Fibroblast of peridontal ligament (primary cell): ENCODE data around the gene CARD19.

Experiments used
- DNase-seq: peaks from one replicate; pipeline ENCODE4 v3.0.0-alpha.2; 2010; ENCODE audit errors: extremely low read depth

Gene CARD19

GRCh38 chr9:93096131-93096802 lies at the start of gene CARD19:
Gene CARD19, plus strand, starts transcription at chr9:93096217. Its CDS starts 129 bp downstream, at chr9:93096346.
- DNase-seq = peak; percentile 25

- DNase-seq = no peak
Observed at GRCh38 chr9:93048566-93049448, 47.2 kb upstream of the CARD19 start.

- DNase-seq = no peak
Observed at GRCh38 chr9:93049491-93049890, 46.5 kb upstream of the CARD19 start.

- no peak for DNase-seq
Observed at GRCh38 chr9:93050231-93050630, 45.8 kb upstream of the CARD19 start.

GRCh38 chr9:93051680-93052089 lies 44.3 kb upstream of the CARD19 start:
- peak; percentile 39 for DNase-seq

- DNase-seq = no peak
Observed at GRCh38 chr9:93052791-93053540, 43.1 kb upstream of the CARD19 start.

GRCh38 chr9:93053781-93054331 lies 42.2 kb upstream of the CARD19 start:
- no peak for DNase-seq

- no peak for DNase-seq
Observed at GRCh38 chr9:93054758-93055704, 41.0 kb upstream of the CARD19 start.

- DNase-seq = no peak
Observed at GRCh38 chr9:93057042-93057702, 38.8 kb upstream of the CARD19 start.

GRCh38 chr9:93057703-93058354 lies 38.2 kb upstream of the CARD19 start:
- DNase-seq = no peak

- no peak for DNase-seq
Observed at GRCh38 chr9:93058355-93059010, 37.5 kb upstream of the CARD19 start, which contains the start of gene SUSD3. Gene SUSD3, plus strand, starts transcription at chr9:93058701. Its CDS starts 42 bp downstream, at chr9:93058743.

GRCh38 chr9:93059011-93059714 lies 36.9 kb upstream of the CARD19 start:
- no peak for DNase-seq

- DNase-seq = no peak
Observed at GRCh38 chr9:93059715-93060578, 36.1 kb upstream of the CARD19 start.

GRCh38 chr9:93060746-93061259 lies 35.2 kb upstream of the CARD19 start:
- DNase-seq = peak; percentile 27

GRCh38 chr9:93061260-93061751 lies 34.7 kb upstream of the CARD19 start:
- DNase-seq = no peak

GRCh38 chr9:93061791-93062763 lies 33.9 kb upstream of the CARD19 start:
- DNase-seq = no peak
